GM12874 (cell line): ENCODE results near the gene PNMA8A.

ENCODE experiments used
- TF ChIP-seq, protein P1 (sequence below): IDR thresholded peaks from 2 replicates; pipeline ENCODE4 v1.5.1; 2011; ENCODE audit warnings: low read depth, mild to moderate bottlenecking, control low read depth, low read length, moderate library complexity; ENCODE audit not compliant: insufficient read depth

The PNMA8A gene

DNA sequence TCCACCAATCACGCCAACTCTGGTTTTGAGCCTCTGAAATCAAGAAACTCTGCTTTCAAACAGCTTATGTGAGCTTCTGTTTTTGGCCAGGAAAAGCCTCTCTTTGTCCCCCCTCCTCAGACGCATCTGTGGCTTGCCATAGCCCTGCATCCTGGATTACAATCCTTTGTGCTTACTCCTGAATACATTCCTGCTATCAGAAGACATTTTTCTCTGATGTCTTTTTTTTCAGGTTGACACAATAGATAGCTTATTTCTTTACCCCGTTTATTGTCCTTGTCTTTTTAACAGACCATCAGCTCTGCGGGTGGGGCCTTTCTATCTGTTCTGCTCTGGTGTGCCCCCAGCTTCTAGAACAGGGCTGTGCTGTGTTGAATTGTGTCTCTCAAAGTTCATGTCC is 13.3 kb upstream of the PNMA8A start:
- TF ChIP-seq, protein P1, sequence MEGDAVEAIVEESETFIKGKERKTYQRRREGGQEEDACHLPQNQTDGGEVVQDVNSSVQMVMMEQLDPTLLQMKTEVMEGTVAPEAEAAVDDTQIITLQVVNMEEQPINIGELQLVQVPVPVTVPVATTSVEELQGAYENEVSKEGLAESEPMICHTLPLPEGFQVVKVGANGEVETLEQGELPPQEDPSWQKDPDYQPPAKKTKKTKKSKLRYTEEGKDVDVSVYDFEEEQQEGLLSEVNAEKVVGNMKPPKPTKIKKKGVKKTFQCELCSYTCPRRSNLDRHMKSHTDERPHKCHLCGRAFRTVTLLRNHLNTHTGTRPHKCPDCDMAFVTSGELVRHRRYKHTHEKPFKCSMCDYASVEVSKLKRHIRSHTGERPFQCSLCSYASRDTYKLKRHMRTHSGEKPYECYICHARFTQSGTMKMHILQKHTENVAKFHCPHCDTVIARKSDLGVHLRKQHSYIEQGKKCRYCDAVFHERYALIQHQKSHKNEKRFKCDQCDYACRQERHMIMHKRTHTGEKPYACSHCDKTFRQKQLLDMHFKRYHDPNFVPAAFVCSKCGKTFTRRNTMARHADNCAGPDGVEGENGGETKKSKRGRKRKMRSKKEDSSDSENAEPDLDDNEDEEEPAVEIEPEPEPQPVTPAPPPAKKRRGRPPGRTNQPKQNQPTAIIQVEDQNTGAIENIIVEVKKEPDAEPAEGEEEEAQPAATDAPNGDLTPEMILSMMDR: no peak

DNA sequence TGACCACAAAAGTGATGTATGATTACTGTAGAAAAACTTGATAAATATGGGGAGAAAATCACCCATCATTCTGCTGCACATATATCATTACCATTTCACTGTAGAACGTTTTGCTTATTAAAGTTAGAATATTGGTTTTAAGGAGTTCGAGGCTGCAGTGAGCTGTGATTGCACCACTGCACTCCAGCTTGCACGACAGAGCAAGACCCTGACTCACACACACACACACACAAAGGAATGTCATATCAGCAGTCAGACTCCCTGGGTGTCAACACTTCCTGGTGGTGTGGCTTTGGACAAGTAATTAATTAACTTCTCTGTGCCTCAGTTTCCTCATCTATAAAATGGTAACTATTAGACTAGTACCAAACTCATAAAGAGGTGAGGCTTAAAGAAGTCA is 11.3 kb upstream of the PNMA8A start:
- TF ChIP-seq, protein P1: no peak

DNA sequence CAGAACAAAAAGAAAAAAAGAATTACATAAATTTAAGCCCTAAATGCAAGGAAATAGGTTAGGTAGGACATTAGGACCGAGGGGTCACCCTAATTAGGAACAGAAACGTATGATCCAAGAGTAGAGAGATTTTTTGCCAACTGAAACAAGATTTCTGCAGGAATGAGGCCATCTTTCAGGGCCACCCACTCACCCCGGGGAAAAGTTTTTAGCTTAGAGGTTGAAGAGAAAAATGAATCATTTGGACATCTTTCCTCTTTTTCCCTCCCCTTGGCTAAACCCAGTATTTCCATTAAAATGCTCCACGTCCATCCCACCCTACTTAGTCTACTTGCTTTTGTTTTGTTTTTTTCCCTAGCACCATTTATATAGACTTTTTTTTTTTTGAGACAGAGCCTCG is 10.6 kb upstream of the PNMA8A start:
- TF ChIP-seq, protein P1: no peak

DNA sequence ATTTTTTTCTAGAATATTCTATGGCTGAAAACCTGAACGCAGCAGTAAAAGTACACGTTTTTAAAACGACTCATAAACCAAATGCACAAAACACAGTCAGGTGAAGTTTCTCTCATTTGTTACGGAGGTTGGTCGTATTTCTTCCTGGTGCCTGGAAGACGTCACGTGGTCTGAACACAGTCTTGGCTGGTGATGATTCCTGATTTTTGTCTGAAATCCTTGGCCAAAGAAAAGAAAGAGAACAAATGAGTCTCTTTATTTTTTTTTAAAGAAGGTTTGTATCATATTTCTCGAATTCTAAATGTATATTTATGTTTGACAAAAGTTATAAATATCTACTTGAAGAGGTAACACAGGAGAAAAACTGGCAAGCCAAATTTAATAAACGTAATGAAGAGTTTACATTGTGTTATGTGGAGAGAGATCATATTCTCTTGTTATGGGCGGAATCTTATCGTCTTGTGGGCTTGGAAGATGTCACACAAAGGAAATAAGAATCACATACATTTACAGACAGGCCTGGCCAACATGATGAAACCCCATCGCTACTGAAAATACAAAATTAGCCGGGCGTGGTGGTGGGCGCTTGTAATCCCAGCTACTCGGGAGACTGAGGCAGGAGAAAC is 10.0 kb upstream of the PNMA8A start:
- TF ChIP-seq, protein P1: no peak

DNA sequence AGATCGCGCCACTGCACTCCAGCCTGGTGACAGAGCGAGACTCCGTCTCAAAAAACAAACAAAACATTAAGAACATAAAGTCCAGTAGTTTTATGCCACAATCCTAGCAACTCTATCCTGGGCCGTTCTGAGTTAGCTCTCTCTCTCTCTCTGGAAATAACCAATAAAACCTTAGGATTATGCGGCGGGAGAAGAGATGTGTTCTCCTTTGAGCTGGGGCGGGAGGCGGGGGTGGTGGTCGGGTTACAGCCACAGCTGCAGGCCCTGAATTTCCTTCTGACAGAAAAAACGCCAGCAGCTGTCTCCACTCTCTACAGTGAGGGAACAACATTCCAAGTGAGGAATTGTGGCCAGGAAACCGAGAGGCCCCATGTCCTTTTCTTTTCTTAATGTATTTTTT is 9.1 kb upstream of the PNMA8A start:
- TF ChIP-seq, protein P1: no peak

DNA sequence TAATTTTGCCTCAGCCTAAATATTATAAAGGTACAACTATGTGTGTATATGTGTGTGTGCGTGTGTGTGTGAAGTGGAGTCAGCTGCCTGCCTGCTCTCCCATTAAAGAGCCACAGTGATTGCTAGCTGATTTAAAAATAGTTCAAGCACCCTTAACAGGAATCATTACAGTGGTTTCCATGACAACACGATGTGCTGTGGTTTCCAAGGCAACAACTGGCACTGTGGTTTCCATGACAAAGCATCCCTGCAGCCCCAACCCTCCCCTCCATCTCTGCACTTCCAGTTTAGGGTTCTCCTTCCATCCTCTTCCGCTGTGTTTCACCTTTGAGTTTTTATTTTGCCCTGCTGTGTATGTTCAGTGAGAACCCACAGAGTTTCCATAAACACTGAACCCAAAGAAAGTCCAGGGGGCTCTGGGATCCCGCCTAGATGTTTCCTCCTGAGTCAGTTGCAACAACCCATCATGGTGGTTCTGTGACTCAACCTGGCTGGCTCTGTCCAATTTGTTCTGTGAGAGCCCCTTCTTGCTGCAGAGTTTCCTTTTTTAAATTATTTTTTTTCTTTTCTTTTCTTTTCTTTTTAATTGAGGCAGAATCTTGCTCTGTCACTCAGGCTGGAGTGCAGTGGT is 7.1 kb upstream of the PNMA8A start:
- TF ChIP-seq, protein P1: no peak

DNA sequence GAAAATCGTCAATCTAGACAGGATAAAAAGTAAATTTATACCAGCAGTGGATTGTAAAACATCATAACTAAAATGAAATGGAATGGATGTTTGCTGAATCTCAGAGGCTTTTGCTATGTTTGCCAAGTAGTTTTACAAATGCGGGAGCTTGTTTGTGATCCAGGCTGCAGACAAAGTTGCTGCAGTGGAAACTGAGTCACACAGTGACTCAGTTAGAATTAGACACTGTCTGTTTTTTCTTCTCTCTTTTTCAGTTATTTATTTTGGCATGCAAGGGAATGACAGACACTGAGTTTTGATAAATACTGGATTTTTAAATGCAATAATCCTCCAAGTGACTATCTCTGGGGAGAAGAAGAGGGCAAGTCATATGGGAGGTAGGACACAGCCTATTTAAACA is 4.6 kb upstream of the PNMA8A start:
- TF ChIP-seq, protein P1: no peak

DNA sequence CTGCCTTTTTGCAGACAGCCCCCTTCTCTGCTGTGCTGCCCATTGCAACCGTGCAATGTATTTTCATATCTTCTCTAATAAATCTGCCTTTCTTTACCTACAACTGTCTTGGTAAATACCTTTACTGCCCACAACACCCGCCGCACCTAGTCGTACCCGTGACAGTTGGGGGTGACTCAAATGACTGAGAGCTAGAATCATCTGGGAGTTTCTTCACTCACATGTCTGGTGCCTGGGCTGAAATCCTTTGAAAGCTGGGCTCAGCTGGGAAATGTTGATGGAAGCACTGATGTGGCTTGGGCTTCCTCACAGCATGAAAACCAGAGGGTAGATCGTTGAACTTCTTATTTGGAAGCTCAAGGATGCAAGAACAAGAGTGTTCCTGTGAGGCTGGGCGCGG is 2.8 kb upstream of the PNMA8A start:
- TF ChIP-seq, protein P1: no peak
